Measurements from ENCODE around the gene DPYD. TPM values are rescaled to one million over a fixed set of nuclear protein-coding genes. Genes with fewer than 3 reads are reported as not detected.

Gene DPYD
- polyA plus RNA-seq, 1 of the 3 experiments (the other 2 are of a cell fraction): 23.0 TPM

DNA sequence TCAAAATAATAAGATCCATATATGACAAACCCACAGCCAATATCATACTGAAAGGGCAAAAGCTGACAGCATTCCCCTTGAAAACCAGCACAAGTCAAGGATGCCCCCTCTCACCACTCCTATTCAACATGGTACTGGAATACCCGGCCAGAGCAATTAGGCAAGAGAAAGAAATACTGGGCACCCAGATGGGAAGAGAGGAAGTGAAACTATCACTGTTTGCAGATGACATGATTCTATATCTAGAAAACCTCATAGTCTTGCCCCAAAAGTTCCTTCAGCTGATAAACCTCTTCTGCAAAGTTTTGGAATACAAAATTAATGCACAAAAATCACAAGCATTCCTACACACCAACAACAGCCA lies 756.6 kb downstream of the DPYD start:
- WGBS (ENCODE audit: low lambda C conversion rate): 100% methylated on average over 1 of the region's 1 CpG
- Histone ChIP-seq H3K9ac (no peak overlapping the region), H3K4me3 (ENCODE audit: low read depth in 2 of 2, low read length in 1 of 2) (no peak overlapping the region), H3K27me3 (ENCODE audit: insufficient read depth) (no peaks in the 10 kb centered on the region), H3K9me2 (no peaks in the 10 kb centered on the region; the same call in 1 of the 2 replicates), H3K9me3 (no peaks in the 10 kb centered on the region), H2AFZ (ENCODE audit: low read depth) (no peak overlapping the region), H3K4me1 (ENCODE audit: control insufficient read depth in 1 of 2, insufficient read depth in 2 of 2, low read depth in 1 of 2, low read length in 1 of 2) (peaks cover 0 to 10% of the 10 kb centered on the region in 2 experiments; a peak in 1 of 4 replicates), H3K27ac (ENCODE audit: low read depth in 2 of 2, low read length in 1 of 2) (no peak overlapping the region), H3K36me3 (replicated peaks in 1 of 2; ENCODE audit: control insufficient read depth in 1 of 2, insufficient read depth in 2 of 2, low read length in 1 of 2) (no peaks in the 10 kb centered on the region), H3K79me2 (ENCODE audit: insufficient read depth) (no peaks in the 10 kb centered on the region), H3F3A (replicated peaks; ENCODE audit: insufficient read depth) (peaks cover 8% of the 10 kb centered on the region), H4K20me1 (ENCODE audit: insufficient read depth) (no peaks in the 10 kb centered on the region), H3K4me2 (no peak overlapping the region)
- ChIA-PET CTCF (interaction anchor here (0.8 kb wide), 1 partner anchor 14 kb away, joined by 3 read pairs; no protein-coding TSS in a partner anchor), POLR2A (no interaction called here)
- DNase-seq: no peak
- no peak for TF ChIP-seq EP300 (IDR thresholded peaks at IDR 0.05; ENCODE audit: borderline replicate concordance in 1 of 2, low read depth in 1 of 2, low read length in 1 of 2)
- no peak for TF ChIP-seq GATA2 (CRISPR knock-in tag; IDR thresholded peaks at IDR 0.05)
- no peak for TF ChIP-seq ELF1 (IDR thresholded peaks at IDR 0.05)
- no peak for TF ChIP-seq EZH2phosphoT487 (IDR thresholded peaks at IDR 0.05; ENCODE audit: borderline replicate concordance, low read depth)
- TF ChIP-seq FOXJ3 (CRISPR knock-in tag; IDR thresholded peaks at IDR 0.05): no peak
- TF ChIP-seq MXI1 (IDR thresholded peaks at IDR 0.05; ENCODE audit: low read depth, low read length): no peak
- no peak for TF ChIP-seq GABPA (IDR thresholded peaks at IDR 0.05; ENCODE audit: low read depth)
- TF ChIP-seq JUND (IDR thresholded peaks at IDR 0.05): no peak
- TF ChIP-seq TAF1 (IDR thresholded peaks at IDR 0.05; ENCODE audit: borderline replicate concordance, low read depth, low read length): no peak
- TF ChIP-seq ZBTB33 (IDR thresholded peaks at IDR 0.05; ENCODE audit: borderline replicate concordance, low read depth): no peak
- TF ChIP-seq, protein P1, sequence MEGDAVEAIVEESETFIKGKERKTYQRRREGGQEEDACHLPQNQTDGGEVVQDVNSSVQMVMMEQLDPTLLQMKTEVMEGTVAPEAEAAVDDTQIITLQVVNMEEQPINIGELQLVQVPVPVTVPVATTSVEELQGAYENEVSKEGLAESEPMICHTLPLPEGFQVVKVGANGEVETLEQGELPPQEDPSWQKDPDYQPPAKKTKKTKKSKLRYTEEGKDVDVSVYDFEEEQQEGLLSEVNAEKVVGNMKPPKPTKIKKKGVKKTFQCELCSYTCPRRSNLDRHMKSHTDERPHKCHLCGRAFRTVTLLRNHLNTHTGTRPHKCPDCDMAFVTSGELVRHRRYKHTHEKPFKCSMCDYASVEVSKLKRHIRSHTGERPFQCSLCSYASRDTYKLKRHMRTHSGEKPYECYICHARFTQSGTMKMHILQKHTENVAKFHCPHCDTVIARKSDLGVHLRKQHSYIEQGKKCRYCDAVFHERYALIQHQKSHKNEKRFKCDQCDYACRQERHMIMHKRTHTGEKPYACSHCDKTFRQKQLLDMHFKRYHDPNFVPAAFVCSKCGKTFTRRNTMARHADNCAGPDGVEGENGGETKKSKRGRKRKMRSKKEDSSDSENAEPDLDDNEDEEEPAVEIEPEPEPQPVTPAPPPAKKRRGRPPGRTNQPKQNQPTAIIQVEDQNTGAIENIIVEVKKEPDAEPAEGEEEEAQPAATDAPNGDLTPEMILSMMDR (IDR thresholded peaks at IDR 0.05): no peak
- TF ChIP-seq RAD21 (IDR thresholded peaks at IDR 0.05; ENCODE audit: low read length): no peak
- no peak for TF ChIP-seq RFX5 (IDR thresholded peaks at IDR 0.05; ENCODE audit: low read length)
- no peak for TF ChIP-seq REST (IDR thresholded peaks at IDR 0.05; ENCODE audit: low read depth, low read length)
- TF ChIP-seq FOXM1 (IDR thresholded peaks at IDR 0.05; ENCODE audit: low read depth): no peak
- no peak for TF ChIP-seq POLR2AphosphoS5 (IDR thresholded peaks at IDR 0.05; ENCODE audit: low read depth, low read length)
- TF ChIP-seq MEF2A (IDR thresholded peaks at IDR 0.05; ENCODE audit: borderline replicate concordance, low read depth): no peak
